Osteocyte (in vitro differentiated cells): ENCODE data around the gene CEMIP2. TPM values are rescaled to one million over a fixed set of nuclear protein-coding genes. Genes with fewer than 3 reads are reported as not detected.

Experiments used
- DNase-seq: peaks from one replicate; pipeline ENCODE4 v3.0.0; 2021; ENCODE audit warnings: mixed read lengths; ENCODE audit not compliant: unreplicated experiment; ENCODE audit errors: extremely low spot score
- H3K27ac Mint-ChIP-seq: one replicate; pipeline ENCODE4 v1.8.0; 2021; ENCODE audit warnings: mild to moderate bottlenecking, mixed read lengths; ENCODE audit not compliant: unreplicated experiment
- H3K27me3 Mint-ChIP-seq: one replicate; pipeline ENCODE4 v1.8.0; 2021; ENCODE audit warnings: mixed read lengths; ENCODE audit not compliant: unreplicated experiment
- H3K36me3 Mint-ChIP-seq: one replicate; pipeline ENCODE4 v1.8.0; 2021; ENCODE audit warnings: mixed read lengths; ENCODE audit not compliant: unreplicated experiment
- H3K4me1 Mint-ChIP-seq: one replicate; pipeline ENCODE4 v1.8.0; 2021; ENCODE audit warnings: mixed read lengths; ENCODE audit not compliant: unreplicated experiment
- H3K4me3 Mint-ChIP-seq: one replicate; pipeline ENCODE4 v1.8.0; 2021; ENCODE audit warnings: mild to moderate bottlenecking, moderate library complexity, mixed read lengths; ENCODE audit not compliant: unreplicated experiment
- H3K9me3 Mint-ChIP-seq: one replicate; pipeline ENCODE4 v1.8.0; 2021; ENCODE audit warnings: mixed read lengths; ENCODE audit not compliant: unreplicated experiment
- CTCF ChIP-seq: fragments of 200-600 bp; sonication (generic); IDR thresholded peaks from 2 replicates; pipeline ENCODE4 v1.5.0; 2021; ENCODE audit warnings: antibody characterized with exemption, mild to moderate bottlenecking, moderate library complexity
- total RNA-seq: library from RNA; stranded (reverse); gene quantifications from 2 replicates; pipeline ENCODE4 v1.2.1, GENCODE V29; 2021

The CEMIP2 gene
- total RNA-seq, 1 donor from 2014 or later, result 20.9 TPM

- DNase-seq, result no peak
- Mint-ChIP-seq H3K9me3 (no peaks in the 10 kb centered on the region), H3K4me3 (no peak overlapping the region), H3K36me3 (no peaks in the 10 kb centered on the region), H3K27ac (no peak overlapping the region), H3K4me1 (no peaks in the 10 kb centered on the region), H3K27me3 (peaks cover 7% of the 10 kb centered on the region)
- no peak for TF ChIP-seq CTCF
Measured at GRCh38 chr9:71671289-71671688, 97.0 kb downstream of the CEMIP2 start.

GRCh38 chr9:71670121-71670520 lies 98.2 kb downstream of the CEMIP2 start:
- TF ChIP-seq CTCF, result no peak
- Mint-ChIP-seq H3K4me3 (no peak overlapping the region), H3K27me3 (peaks cover 7% of the 10 kb centered on the region), H3K27ac (no peak overlapping the region), H3K9me3 (no peaks in the 10 kb centered on the region), H3K4me1 (no peaks in the 10 kb centered on the region), H3K36me3 (no peaks in the 10 kb centered on the region)
- no peak for DNase-seq

- TF ChIP-seq CTCF, result no peak
- Mint-ChIP-seq H3K4me1 (peaks cover 3% of the 10 kb centered on the region), H3K36me3 (no peaks in the 10 kb centered on the region), H3K27ac (no peak overlapping the region), H3K27me3 (peaks cover 7% of the 10 kb centered on the region), H3K4me3 (no peak overlapping the region), H3K9me3 (no peaks in the 10 kb centered on the region)
- DNase-seq, result no peak
Measured at GRCh38 chr9:71669284-71669995, 98.9 kb downstream of the CEMIP2 start.

DNA sequence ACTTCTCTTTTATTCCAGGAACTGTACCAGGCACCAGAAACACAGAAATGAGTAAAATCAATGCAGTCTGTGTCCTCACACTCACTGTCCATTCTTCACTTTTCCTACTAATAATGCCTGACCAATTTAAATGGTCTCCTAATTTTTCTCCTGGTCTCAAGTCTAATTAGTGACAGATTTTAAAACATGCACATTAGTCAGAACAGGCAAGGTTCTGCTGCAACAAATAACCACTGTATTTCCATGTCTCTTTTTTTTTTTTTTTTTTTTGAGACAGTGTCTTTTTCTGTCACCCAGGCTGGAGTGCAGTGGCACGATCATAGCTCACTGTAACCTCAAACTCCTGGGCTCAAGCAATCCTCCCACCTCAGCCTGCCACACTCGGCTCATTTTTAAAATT lies 99.6 kb downstream of the CEMIP2 start:
- Mint-ChIP-seq H3K27ac (no peak overlapping the region), H3K9me3 (no peaks in the 10 kb centered on the region), H3K4me1 (peaks cover 10% of the 10 kb centered on the region), H3K27me3 (peaks cover 7% of the 10 kb centered on the region), H3K4me3 (no peak overlapping the region), H3K36me3 (no peaks in the 10 kb centered on the region)
- no peak for DNase-seq
- no peak for TF ChIP-seq CTCF

- Mint-ChIP-seq H3K4me3 (no peak overlapping the region), H3K9me3 (no peaks in the 10 kb centered on the region), H3K36me3 (no peaks in the 10 kb centered on the region), H3K27me3 (peaks cover 18% of the 10 kb centered on the region), H3K27ac (no peak overlapping the region), H3K4me1 (peaks cover 10% of the 10 kb centered on the region)
- DNase-seq, result no peak
- no peak for TF ChIP-seq CTCF
Measured at GRCh38 chr9:71665247-71665646, 103.1 kb downstream of the CEMIP2 start.
